ENCODE results near the gene ACP4.

The ACP4 gene

DNA sequence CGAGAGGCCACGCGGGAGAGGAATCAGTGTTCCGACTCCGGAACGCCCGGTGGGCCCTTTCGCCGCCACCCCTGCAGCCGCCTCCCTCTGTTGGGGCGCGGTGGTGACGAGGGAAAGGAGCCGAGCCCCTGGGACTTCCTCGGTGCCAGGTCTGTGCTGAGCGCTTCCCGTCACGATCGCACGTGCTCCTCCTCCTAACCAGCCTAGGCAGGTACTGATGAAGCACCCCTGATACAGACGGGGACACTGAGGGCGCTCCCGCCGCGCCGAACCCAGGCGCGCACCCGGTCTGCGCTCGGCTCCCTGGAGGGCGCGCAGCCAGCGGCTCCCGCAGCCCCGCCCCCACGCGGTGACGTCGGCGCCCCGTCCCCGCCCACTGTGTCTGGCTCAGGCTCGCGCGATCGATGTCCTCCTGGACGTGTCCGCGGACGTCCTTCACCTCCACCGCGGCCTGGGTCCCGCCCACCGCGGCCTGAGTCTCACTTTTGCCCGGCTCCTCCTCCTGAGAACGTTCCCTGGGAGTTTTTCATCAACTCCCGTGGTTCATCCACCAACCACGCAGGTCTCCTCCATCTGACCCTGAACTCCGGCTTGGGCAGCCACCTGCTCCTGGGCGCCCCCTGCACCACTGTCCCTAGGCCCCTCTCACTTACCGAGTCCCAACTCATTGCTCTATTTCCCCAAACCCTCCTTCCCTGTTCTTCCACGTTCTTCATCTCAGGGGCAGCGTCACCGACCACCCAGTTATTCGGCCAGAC, 45.7 kb downstream of the ACP4 start:
- H2BK15ac ChIP-seq (ENCODE audit: low read length), result peak overlapping the region; percentile 77
- peak overlapping the region; percentile 72 for H3K4me2 ChIP-seq (ENCODE audit: insufficient read depth, low read length, poor library complexity, severe bottlenecking)
- peak overlapping the region; percentile 60 to 95 for H3K4me3 ChIP-seq (ENCODE audit: low read length in 2 of 2)
- peak overlapping the region; percentile 95 for H2AFZ ChIP-seq (ENCODE audit: low read length)
- peaks cover 0 to 3% of the 10 kb centered on the region in 2 donors for H3K4me1 ChIP-seq (ENCODE audit: control insufficient read depth in 2 of 2, insufficient read depth in 1 of 2, low read depth in 1 of 2, low read length in 2 of 2)
- no peak overlapping the region for H3K4ac ChIP-seq (ENCODE audit: low read length)
- H3K9ac ChIP-seq (ENCODE audit: low read depth, low read length, poor library complexity), result peak overlapping the region; percentile 89
- WGBS, 2 donors (ENCODE audit: extremely low coverage in 2 of 2, insufficient read length in 2 of 2, insufficient replicate concordance in 1 of 2), result no CpG with 5 or more reads among the region's 67 CpGs
- peak overlapping the region; percentile 26 for H3K14ac ChIP-seq (ENCODE audit: low read length)
- no peak overlapping the region for H4K8ac ChIP-seq (ENCODE audit: low read depth, low read length)
- no peak overlapping the region for H2BK12ac ChIP-seq (ENCODE audit: low read length)
- H2AK5ac ChIP-seq (ENCODE audit: low read depth, low read length), result no peak overlapping the region
- peak overlapping the region; percentile 94 for H3K23ac ChIP-seq (ENCODE audit: low read depth, low read length, poor library complexity)
- peaks cover 0 to 4% of the 10 kb centered on the region in 2 donors for H3K9me3 ChIP-seq (replicated peaks in 1 of 2; ENCODE audit: control insufficient read depth in 2 of 2, insufficient read depth in 1 of 2, low read depth in 1 of 2, low read length in 2 of 2)
- no peak overlapping the region for H3K27ac ChIP-seq (replicated peaks; ENCODE audit: low read length)
- H3K36me3 ChIP-seq (replicated peaks in 1 of 2; ENCODE audit: control insufficient read depth in 2 of 2, insufficient read depth in 2 of 2, low read length in 2 of 2), result no peaks in the 10 kb centered on the region
- H3K27me3 ChIP-seq (ENCODE audit: control insufficient read depth in 3 of 3, insufficient read depth in 3 of 3, low read depth in 1 of 3, low read length in 3 of 3), result peaks cover 0 to 33% (median 26%) of the 10 kb centered on the region in 3 experiments
- no peak overlapping the region for H2BK120ac ChIP-seq (ENCODE audit: low read depth, low read length)
- H3K79me1 ChIP-seq (ENCODE audit: low read depth, low read length), result no peaks in the 10 kb centered on the region
- no peak overlapping the region for H2BK5ac ChIP-seq (ENCODE audit: low read length)
- H3K18ac ChIP-seq (ENCODE audit: low read length), result peak overlapping the region; percentile 81
- peak; percentile 71 for DNase-seq (ENCODE audit: low spot score)
- H4K91ac ChIP-seq (ENCODE audit: low read depth, low read length, poor library complexity), result no peak overlapping the region

DNA sequence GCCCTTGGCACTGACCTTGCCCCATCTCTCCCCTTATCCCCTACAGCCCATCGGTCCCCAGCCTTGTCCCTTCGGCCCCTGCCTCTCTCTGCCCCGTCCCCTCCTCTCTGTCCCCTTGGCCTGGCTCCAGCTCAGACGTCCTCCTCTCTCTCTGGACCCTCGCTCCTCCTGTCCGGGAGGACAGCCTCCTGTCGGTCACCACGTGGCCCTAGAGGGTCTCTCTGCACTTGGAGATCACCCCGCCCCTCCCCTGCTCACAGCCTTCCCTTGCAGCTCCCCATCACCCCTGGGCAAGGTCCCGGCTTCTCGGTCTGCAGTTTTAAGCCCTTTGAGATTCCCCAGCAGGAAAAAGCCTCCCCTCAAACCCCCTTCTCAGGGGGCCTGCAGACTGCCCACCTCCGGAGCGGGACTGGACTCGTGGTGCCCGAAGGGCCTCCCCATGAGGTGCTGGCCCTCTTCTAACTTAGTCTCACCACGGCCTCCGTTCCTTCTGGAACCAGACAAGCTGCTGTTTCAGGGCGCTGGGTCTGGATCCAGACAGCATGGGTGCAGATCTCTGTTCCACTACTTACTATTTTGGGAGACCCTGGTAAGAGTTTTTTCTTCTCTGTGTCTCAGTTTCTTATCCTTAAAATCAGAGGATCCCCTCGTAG, 46.5 kb downstream of the ACP4 start:
- no peak overlapping the region for H2BK12ac ChIP-seq (ENCODE audit: low read length)
- no peak overlapping the region for H3K14ac ChIP-seq (ENCODE audit: low read length)
- H3K27ac ChIP-seq (replicated peaks; ENCODE audit: low read length), result no peak overlapping the region
- no peak for DNase-seq (ENCODE audit: low spot score)
- no peak overlapping the region for H3K18ac ChIP-seq (ENCODE audit: low read length)
- H3K36me3 ChIP-seq (replicated peaks in 1 of 2; ENCODE audit: control insufficient read depth in 2 of 2, insufficient read depth in 2 of 2, low read length in 2 of 2), result no peaks in the 10 kb centered on the region
- no peak overlapping the region for H2BK15ac ChIP-seq (ENCODE audit: low read length)
- no peak overlapping the region for H2BK5ac ChIP-seq (ENCODE audit: low read length)
- H4K8ac ChIP-seq (ENCODE audit: low read depth, low read length), result no peak overlapping the region
- H3K23ac ChIP-seq (ENCODE audit: low read depth, low read length, poor library complexity), result peak overlapping the region; percentile 46
- H3K9me3 ChIP-seq (replicated peaks in 1 of 2; ENCODE audit: control insufficient read depth in 2 of 2, insufficient read depth in 1 of 2, low read depth in 1 of 2, low read length in 2 of 2), result peaks cover 0 to 4% of the 10 kb centered on the region in 2 donors
- H3K4me2 ChIP-seq (ENCODE audit: insufficient read depth, low read length, poor library complexity, severe bottlenecking), result no peak overlapping the region
- H3K79me1 ChIP-seq (ENCODE audit: low read depth, low read length), result no peaks in the 10 kb centered on the region
- H4K91ac ChIP-seq (ENCODE audit: low read depth, low read length, poor library complexity), result no peak overlapping the region
- no peak overlapping the region for H3K4me3 ChIP-seq (ENCODE audit: low read length in 2 of 2)
- H2AK5ac ChIP-seq (ENCODE audit: low read depth, low read length), result peak overlapping the region; percentile 0
- H3K4me1 ChIP-seq (ENCODE audit: control insufficient read depth in 2 of 2, insufficient read depth in 1 of 2, low read depth in 1 of 2, low read length in 2 of 2), result peaks cover 0 to 3% of the 10 kb centered on the region in 2 donors
- H3K9ac ChIP-seq (ENCODE audit: low read depth, low read length, poor library complexity), result no peak overlapping the region
- H2AFZ ChIP-seq (ENCODE audit: low read length), result peak overlapping the region; percentile 95
- H2BK120ac ChIP-seq (ENCODE audit: low read depth, low read length), result no peak overlapping the region
- no CpG with 5 or more reads among the region's 19 CpGs for WGBS, 2 donors (ENCODE audit: extremely low coverage in 2 of 2, insufficient read length in 2 of 2, insufficient replicate concordance in 1 of 2)
- peaks cover 0 to 33% (median 23%) of the 10 kb centered on the region in 3 experiments for H3K27me3 ChIP-seq (ENCODE audit: control insufficient read depth in 3 of 3, insufficient read depth in 3 of 3, low read depth in 1 of 3, low read length in 3 of 3)
- H3K4ac ChIP-seq (ENCODE audit: low read length), result no peak overlapping the region

DNA sequence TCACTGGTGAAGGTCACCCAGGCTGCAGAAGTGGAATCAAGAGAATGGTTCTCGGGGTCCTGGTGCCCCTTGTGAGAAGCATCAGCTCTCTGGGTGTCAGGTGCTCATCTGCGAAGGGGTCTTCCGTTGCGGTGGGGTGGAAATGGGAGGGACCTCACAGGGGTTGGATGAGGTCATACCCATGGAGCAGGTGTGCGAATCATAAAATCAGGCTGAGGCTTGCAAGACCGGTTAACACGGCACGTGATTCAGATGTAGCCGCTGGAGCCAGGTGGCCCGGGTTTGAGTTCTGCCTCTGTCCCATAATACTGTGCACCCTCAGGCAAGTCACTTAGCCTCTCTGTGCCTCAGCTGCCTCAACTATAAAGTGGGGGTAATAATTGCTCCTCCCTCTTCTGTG, 47.1 kb downstream of the ACP4 start:
- Histone ChIP-seq H3K4me3 (ENCODE audit: low read length in 2 of 2) (no peak overlapping the region), H3K23ac (ENCODE audit: low read depth, low read length, poor library complexity) (no peak overlapping the region), H2BK15ac (ENCODE audit: low read length) (no peak overlapping the region), H2AK5ac (ENCODE audit: low read depth, low read length) (no peak overlapping the region), H2BK5ac (ENCODE audit: low read length) (no peak overlapping the region), H3K9me3 (replicated peaks in 1 of 2; ENCODE audit: control insufficient read depth in 2 of 2, insufficient read depth in 1 of 2, low read depth in 1 of 2, low read length in 2 of 2) (peaks cover 0 to 4% of the 10 kb centered on the region in 2 donors), H3K4me2 (ENCODE audit: insufficient read depth, low read length, poor library complexity, severe bottlenecking) (no peak overlapping the region), H3K27ac (replicated peaks; ENCODE audit: low read length) (no peak overlapping the region), H3K18ac (ENCODE audit: low read length) (no peak overlapping the region), H2BK12ac (ENCODE audit: low read length) (no peak overlapping the region), H3K27me3 (ENCODE audit: control insufficient read depth in 3 of 3, insufficient read depth in 3 of 3, low read depth in 1 of 3, low read length in 3 of 3) (peaks cover 0 to 33% (median 26%) of the 10 kb centered on the region in 3 experiments), H3K4me1 (ENCODE audit: control insufficient read depth in 2 of 2, insufficient read depth in 1 of 2, low read depth in 1 of 2, low read length in 2 of 2) (peaks cover 0 to 3% of the 10 kb centered on the region in 2 donors), H3K36me3 (replicated peaks in 1 of 2; ENCODE audit: control insufficient read depth in 2 of 2, insufficient read depth in 2 of 2, low read length in 2 of 2) (no peaks in the 10 kb centered on the region), H2BK120ac (ENCODE audit: low read depth, low read length) (no peak overlapping the region), H4K91ac (ENCODE audit: low read depth, low read length, poor library complexity) (no peak overlapping the region), H4K8ac (ENCODE audit: low read depth, low read length) (no peak overlapping the region), H3K79me1 (ENCODE audit: low read depth, low read length) (no peaks in the 10 kb centered on the region), H3K4ac (ENCODE audit: low read length) (no peak overlapping the region), H3K9ac (ENCODE audit: low read depth, low read length, poor library complexity) (no peak overlapping the region), H3K14ac (ENCODE audit: low read length) (no peak overlapping the region), H2AFZ (ENCODE audit: low read length) (no peak overlapping the region)
- no CpG with 5 or more reads among the region's 10 CpGs for WGBS, 2 donors (ENCODE audit: extremely low coverage in 2 of 2, insufficient read length in 2 of 2, insufficient replicate concordance in 1 of 2)
- DNase-seq (ENCODE audit: low spot score), result no peak

DNA sequence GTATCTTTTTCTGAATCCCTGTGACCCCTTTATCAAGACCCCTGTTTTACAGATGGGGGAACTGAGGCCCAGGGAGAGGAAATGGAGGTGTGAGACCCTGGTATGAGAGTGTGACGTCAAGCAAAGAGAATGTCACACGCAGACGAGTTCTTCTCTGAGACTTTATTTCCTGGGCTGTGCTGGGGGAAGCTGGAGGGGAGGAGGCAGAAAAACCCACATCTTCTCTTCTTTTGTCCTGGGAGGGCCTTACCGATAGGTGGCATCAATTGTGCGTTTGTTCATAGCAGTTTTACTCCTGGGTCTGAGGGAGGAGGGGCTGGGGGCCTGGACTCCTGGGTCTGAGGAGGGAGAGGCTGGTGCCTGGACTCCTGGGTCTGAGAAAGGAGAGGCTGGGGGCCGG, 48.0 kb downstream of the ACP4 start:
- H3K79me1 ChIP-seq (ENCODE audit: low read depth, low read length), result no peaks in the 10 kb centered on the region
- H2AK5ac ChIP-seq (ENCODE audit: low read depth, low read length), result no peak overlapping the region
- no peak overlapping the region for H4K8ac ChIP-seq (ENCODE audit: low read depth, low read length)
- H2BK5ac ChIP-seq (ENCODE audit: low read length), result no peak overlapping the region
- H3K9ac ChIP-seq (ENCODE audit: low read depth, low read length, poor library complexity), result no peak overlapping the region
- no peak for DNase-seq (ENCODE audit: low spot score)
- no CpG with 5 or more reads among the region's 6 CpGs for WGBS, 2 donors (ENCODE audit: extremely low coverage in 2 of 2, insufficient read length in 2 of 2, insufficient replicate concordance in 1 of 2)
- no peak overlapping the region for H3K18ac ChIP-seq (ENCODE audit: low read length)
- H3K36me3 ChIP-seq (replicated peaks in 1 of 2; ENCODE audit: control insufficient read depth in 2 of 2, insufficient read depth in 2 of 2, low read length in 2 of 2), result no peaks in the 10 kb centered on the region
- H2BK12ac ChIP-seq (ENCODE audit: low read length), result no peak overlapping the region
- H2BK120ac ChIP-seq (ENCODE audit: low read depth, low read length), result no peak overlapping the region
- H3K4ac ChIP-seq (ENCODE audit: low read length), result no peak overlapping the region
- no peak overlapping the region for H2AFZ ChIP-seq (ENCODE audit: low read length)
- peaks cover 0 to 4% of the 10 kb centered on the region in 2 donors for H3K9me3 ChIP-seq (replicated peaks in 1 of 2; ENCODE audit: control insufficient read depth in 2 of 2, insufficient read depth in 1 of 2, low read depth in 1 of 2, low read length in 2 of 2)
- H4K91ac ChIP-seq (ENCODE audit: low read depth, low read length, poor library complexity), result no peak overlapping the region
- H3K27ac ChIP-seq (replicated peaks; ENCODE audit: low read length), result no peak overlapping the region
- no peak overlapping the region for H2BK15ac ChIP-seq (ENCODE audit: low read length)
- no peak overlapping the region for H3K14ac ChIP-seq (ENCODE audit: low read length)
- no peak overlapping the region for H3K4me2 ChIP-seq (ENCODE audit: insufficient read depth, low read length, poor library complexity, severe bottlenecking)
- no peak overlapping the region for H3K4me3 ChIP-seq (ENCODE audit: low read length in 2 of 2)
- H3K27me3 ChIP-seq (ENCODE audit: control insufficient read depth in 3 of 3, insufficient read depth in 3 of 3, low read depth in 1 of 3, low read length in 3 of 3), result peaks cover 0 to 32% (median 28%) of the 10 kb centered on the region in 3 experiments
- no peak overlapping the region for H3K23ac ChIP-seq (ENCODE audit: low read depth, low read length, poor library complexity)
- H3K4me1 ChIP-seq (ENCODE audit: control insufficient read depth in 2 of 2, insufficient read depth in 1 of 2, low read depth in 1 of 2, low read length in 2 of 2), result peaks cover 0 to 3% of the 10 kb centered on the region in 2 donors

All from neuronal stem cell (in vitro differentiated cells).